Trophoblast cell (in vitro differentiated cells and primary cell): ENCODE data around the gene HBA1.
"Not testable (repeated sequence)": the region's sequence is repeated elsewhere in the genome, so short reads cannot be mapped to it uniquely, and the experiment has no call there.

Experiments used
- DNase-seq, 2 donors: peaks; one replicate each; pipeline ENCODE4 v3.0.0-alpha.2; 2016
- H2AFZ ChIP-seq: 2 replicates; pipeline ENCODE4 v1.6.1; 2013; ENCODE audit warnings: low read length, moderate library complexity, mild to moderate bottlenecking; ENCODE audit not compliant: insufficient read depth, poor library complexity
- H2AK5ac ChIP-seq: 2 replicates; pipeline ENCODE4 v1.6.1; 2013; ENCODE audit warnings: mild to moderate bottlenecking, low read length
- H2BK120ac ChIP-seq: 2 replicates; pipeline ENCODE4 v1.6.1; 2013; ENCODE audit warnings: low read length, mild to moderate bottlenecking, moderate library complexity; ENCODE audit not compliant: insufficient read depth, poor library complexity
- H2BK12ac ChIP-seq: 2 replicates; pipeline ENCODE4 v1.6.1; 2013; ENCODE audit warnings: mild to moderate bottlenecking, low read length, moderate library complexity
- H2BK5ac ChIP-seq: 2 replicates; pipeline ENCODE4 v1.6.1; 2013; ENCODE audit warnings: low read length, low read depth, moderate library complexity, mild to moderate bottlenecking; ENCODE audit not compliant: poor library complexity
- H3K14ac ChIP-seq: 2 replicates; pipeline ENCODE4 v1.6.1; 2013; ENCODE audit warnings: mild to moderate bottlenecking, low read length
- H3K18ac ChIP-seq: 2 replicates; pipeline ENCODE4 v1.6.1; 2013; ENCODE audit warnings: mild to moderate bottlenecking, low read length
- H3K23ac ChIP-seq: 2 replicates; pipeline ENCODE4 v1.6.1; 2013; ENCODE audit warnings: low read length
- H3K27ac ChIP-seq: 2 replicates; pipeline ENCODE4 v1.5.1; 2013; ENCODE audit warnings: low read depth, mild to moderate bottlenecking, inconsistent platforms, low read length, moderate library complexity
- H3K27me3 ChIP-seq: 2 replicates; pipeline ENCODE4 v1.6.1; 2013; ENCODE audit warnings: inconsistent platforms, mild to moderate bottlenecking, low read length, moderate library complexity; ENCODE audit not compliant: insufficient read depth
- H3K36me3 ChIP-seq, 2 experiments: 1 replicate in 1 of 2; 2 replicates in 1 of 2; pipeline ENCODE4 v1.6.1; 2013; ENCODE audit warnings: low read length in 2 of 2, mild to moderate bottlenecking in 2 of 2, moderate library complexity in 1 of 2; ENCODE audit not compliant: insufficient read depth in 2 of 2, control insufficient read depth in 1 of 2
- H3K4ac ChIP-seq: 2 replicates; pipeline ENCODE4 v1.6.1; 2013; ENCODE audit warnings: low read depth, mild to moderate bottlenecking, low read length, moderate library complexity
- H3K4me1 ChIP-seq, 2 experiments: 1 replicate in 1 of 2; 2 replicates in 1 of 2; pipeline ENCODE4 v1.6.1; 2013; ENCODE audit warnings: low read length in 2 of 2, mild to moderate bottlenecking in 2 of 2, moderate library complexity in 1 of 2; ENCODE audit not compliant: insufficient read depth in 2 of 2, control insufficient read depth in 1 of 2
- H3K4me2 ChIP-seq: 2 replicates; pipeline ENCODE4 v1.6.1; 2013; ENCODE audit warnings: inconsistent platforms, mild to moderate bottlenecking, low read length, moderate library complexity
- H3K4me3 ChIP-seq: 2 replicates; pipeline ENCODE4 v1.5.1; 2013; ENCODE audit warnings: mild to moderate bottlenecking, low read depth, low read length, inconsistent platforms
- H3K79me1 ChIP-seq: one replicate; pipeline ENCODE4 v1.6.1; 2013; ENCODE audit warnings: low read length
- H3K79me2 ChIP-seq: 2 replicates; pipeline ENCODE4 v1.6.1; 2013; ENCODE audit warnings: low read length, mild to moderate bottlenecking; ENCODE audit not compliant: control insufficient read depth, insufficient read depth, poor library complexity
- H3K9ac ChIP-seq: 2 replicates; pipeline ENCODE4 v1.6.1; 2013; ENCODE audit warnings: mild to moderate bottlenecking, low read length
- H3K9me3 ChIP-seq: 2 replicates; pipeline ENCODE4 v1.6.1; 2013; ENCODE audit warnings: low read depth, mild to moderate bottlenecking, control low read depth, inconsistent platforms, low read length; ENCODE audit not compliant: insufficient read depth
- H4K12ac ChIP-seq: 2 replicates; pipeline ENCODE4 v1.6.1; 2013; ENCODE audit warnings: low read depth, mild to moderate bottlenecking, low read length, moderate library complexity
- H4K8ac ChIP-seq: 2 replicates; pipeline ENCODE4 v1.6.1; 2013; ENCODE audit warnings: low read depth, mild to moderate bottlenecking, low read length, moderate library complexity
- H4K91ac ChIP-seq: one replicate; pipeline ENCODE4 v1.6.1; 2013; ENCODE audit warnings: low read depth, mild to moderate bottlenecking, low read length, moderate library complexity
- WGBS: extraction: QIAGEN DNeasy Blood & Tissue Kit; methylation state at CpG from one replicate; pipeline ENCODE4 v1.1.7; 2013; ENCODE audit warnings: missing lambda C conversion rate; ENCODE audit not compliant: insufficient read length, insufficient coverage; ENCODE audit errors: extremely low coverage; 5-methylcytosine and 5-hydroxymethylcytosine counted together

The HBA1 gene

GRCh38 chr16:160691-161190 lies 15.7 kb upstream of the HBA1 start:
- Histone ChIP-seq H3K9ac (no peak overlapping the region), H3K4me3 (no peak overlapping the region), H2AFZ (no peak overlapping the region), H3K36me3 (no peaks in the 10 kb centered on the region), H2BK120ac (no peak overlapping the region), H3K4ac (no peak overlapping the region), H3K27me3 (peaks cover 25% of the 10 kb centered on the region), H2BK12ac (no peak overlapping the region), H3K79me1 (no peaks in the 10 kb centered on the region), H4K8ac (no peak overlapping the region), H2AK5ac (no peak overlapping the region), H3K27ac (no peak overlapping the region), H3K79me2 (no peaks in the 10 kb centered on the region), H3K14ac (no peak overlapping the region), H2BK5ac (no peak overlapping the region), H4K91ac (no peak overlapping the region), H3K23ac (no peak overlapping the region), H3K18ac (no peak overlapping the region), H4K12ac (no peak overlapping the region), H3K4me1 (no peaks in the 10 kb centered on the region), H3K4me2 (no peak overlapping the region), H3K9me3 (peaks cover 13% of the 10 kb centered on the region)
- DNase-seq: no peak
- WGBS: no CpG with 5 or more reads among the region's 18 CpGs

GRCh38 chr16:162271-162991 lies 14.0 kb upstream of the HBA1 start:
- no peak overlapping the region for H4K91ac ChIP-seq
- no peaks in the 10 kb centered on the region for H3K4me1 ChIP-seq
- H4K12ac ChIP-seq: no peak overlapping the region
- H2AK5ac ChIP-seq: no peak overlapping the region
- no peak overlapping the region for H3K9ac ChIP-seq
- no peak overlapping the region for H4K8ac ChIP-seq
- H3K4me2 ChIP-seq: no peak overlapping the region
- H2AFZ ChIP-seq: no peak overlapping the region
- no peak overlapping the region for H3K4ac ChIP-seq
- DNase-seq: no peak
- H2BK12ac ChIP-seq: no peak overlapping the region
- no peaks in the 10 kb centered on the region for H3K79me1 ChIP-seq
- peaks cover 32% of the 10 kb centered on the region for H3K27me3 ChIP-seq
- no CpG with 5 or more reads among the region's 13 CpGs for WGBS
- peaks cover 9% of the 10 kb centered on the region for H3K9me3 ChIP-seq
- H3K4me3 ChIP-seq: no peak overlapping the region
- H3K27ac ChIP-seq: no peak overlapping the region
- H3K23ac ChIP-seq: no peak overlapping the region
- no peaks in the 10 kb centered on the region for H3K79me2 ChIP-seq
- no peak overlapping the region for H3K14ac ChIP-seq
- no peak overlapping the region for H3K18ac ChIP-seq
- H2BK5ac ChIP-seq: no peak overlapping the region
- no peaks in the 10 kb centered on the region for H3K36me3 ChIP-seq
- H2BK120ac ChIP-seq: no peak overlapping the region

- not testable (repeated sequence) for H3K9ac ChIP-seq, H3K36me3 ChIP-seq, H4K8ac ChIP-seq, DNase-seq, H2BK5ac ChIP-seq, H3K4me1 ChIP-seq, H3K4ac ChIP-seq, H4K91ac ChIP-seq, H3K18ac ChIP-seq, H3K27ac ChIP-seq, H2AK5ac ChIP-seq, H3K4me2 ChIP-seq, H3K14ac ChIP-seq, H2BK120ac ChIP-seq, H3K4me3 ChIP-seq, H4K12ac ChIP-seq, H3K79me1 ChIP-seq, H2BK12ac ChIP-seq, H3K23ac ChIP-seq, H3K79me2 ChIP-seq, H2AFZ ChIP-seq, H3K9me3 ChIP-seq
- H3K27me3 ChIP-seq: peaks cover 37% of the 10 kb centered on the region
- WGBS: no CpG with 5 or more reads among the region's 10 CpGs
Observed at GRCh38 chr16:163139-163538, 13.3 kb upstream of the HBA1 start.

GRCh38 chr16:163696-164095 lies 12.8 kb upstream of the HBA1 start:
- not testable (repeated sequence) for H3K4ac ChIP-seq, H3K36me3 ChIP-seq, H2AK5ac ChIP-seq, H3K27ac ChIP-seq, H3K4me1 ChIP-seq, H3K79me2 ChIP-seq, H3K14ac ChIP-seq, H4K12ac ChIP-seq, H3K4me2 ChIP-seq, H2AFZ ChIP-seq, H4K8ac ChIP-seq, H3K79me1 ChIP-seq, H2BK120ac ChIP-seq, H3K9me3 ChIP-seq, H3K23ac ChIP-seq, H2BK12ac ChIP-seq, H3K4me3 ChIP-seq, DNase-seq, H3K9ac ChIP-seq, H2BK5ac ChIP-seq, H3K18ac ChIP-seq, H4K91ac ChIP-seq
- peaks cover 43% of the 10 kb centered on the region for H3K27me3 ChIP-seq
- no CpG with 5 or more reads among the region's 3 CpGs for WGBS
